OCI-LY7 (cell line): ENCODE data around the gene RBSN. TPM values are rescaled to one million over a fixed set of nuclear protein-coding genes. Genes with fewer than 3 reads are reported as not detected.

Experiments
- BruUV-seq: library from RNA; stranded (reverse); fragments of 400-500 nt; replicated peaks from 2 replicates; lab custom pipeline; 2021; lab: Mats Ljungman, UMichigan
- CTCF ChIA-PET: fragments of 300-600 bp; sonication (Branson Sonifier 250); formaldehyde crosslinking; loops from one replicate; lab custom pipeline; 2022; ENCODE audit warnings: antibody characterized with exemption; ENCODE audit not compliant: unreplicated experiment; lab: Charles Lee
- POLR2A ChIA-PET: fragments of 300-600 bp; sonication (Branson Sonifier 250); formaldehyde crosslinking; loops from one replicate; lab custom pipeline; 2022; ENCODE audit warnings: antibody characterized with exemption; lab: Charles Lee
- DNase-seq: peaks from one replicate; pipeline ENCODE4 v3.0.0-alpha.2; 2015; ENCODE audit warnings: low spot score
- H2AFZ ChIP-seq: fragments of 200-600 bp; sonication (generic), shearing (Covaris generic); 2 replicates; pipeline ENCODE4 v1.6.1; 2014; ENCODE audit warnings: mild to moderate bottlenecking, antibody characterized with exemption, low read length, moderate library complexity
- H3K27ac ChIP-seq: fragments of 200-600 bp; sonication (generic); 2 replicates; pipeline ENCODE4 v1.5.1; 2014; ENCODE audit warnings: mixed run types, low read depth, mild to moderate bottlenecking, moderate library complexity, low read length, inconsistent platforms; ENCODE audit not compliant: poor library complexity, severe bottlenecking
- H3K36me3 ChIP-seq: fragments of 200-600 bp; sonication (generic); 2 replicates; pipeline ENCODE4 v1.6.1; 2014; ENCODE audit warnings: mild to moderate bottlenecking, antibody characterized with exemption, low read length, moderate library complexity, mixed read lengths; ENCODE audit not compliant: insufficient read depth
- H3K4me1 ChIP-seq: fragments of 200-600 bp; sonication (generic); 2 replicates; pipeline ENCODE4 v1.5.1; 2014; ENCODE audit warnings: mild to moderate bottlenecking, low read length; ENCODE audit not compliant: insufficient read depth, poor library complexity, severe bottlenecking
- H3K4me2 ChIP-seq: fragments of 200-600 bp; sonication (generic); 2 replicates; pipeline ENCODE4 v1.6.1; 2014; ENCODE audit warnings: mild to moderate bottlenecking, low read length
- H3K4me3 ChIP-seq: fragments of 200-600 bp; sonication (generic); 2 replicates; pipeline ENCODE4 v1.5.1; 2014; ENCODE audit warnings: mild to moderate bottlenecking, low read depth, low read length; ENCODE audit not compliant: poor library complexity, severe bottlenecking
- H3K79me2 ChIP-seq: fragments of 200-600 bp; sonication (generic); 2 replicates; pipeline ENCODE4 v1.6.1; 2016; ENCODE audit warnings: low read depth, mild to moderate bottlenecking, low read length, moderate library complexity, mixed read lengths; ENCODE audit not compliant: insufficient read depth
- H3K9me2 ChIP-seq: fragments of 200-600 bp; sonication (generic); 2 replicates; pipeline ENCODE4 v1.6.1; 2016; ENCODE audit warnings: mild to moderate bottlenecking, low read length, mixed read lengths; ENCODE audit not compliant: insufficient read depth
- H3K9me3 ChIP-seq: fragments of 200-600 bp; sonication (generic); 2 replicates; pipeline ENCODE4 v1.6.1; 2014; ENCODE audit warnings: mild to moderate bottlenecking, mixed run types, low read length, mixed read lengths
- H4K20me1 ChIP-seq: fragments of 200-600 bp; sonication (generic); 2 replicates; pipeline ENCODE4 v1.6.1; 2014; ENCODE audit warnings: mild to moderate bottlenecking, antibody characterized with exemption, low read length, moderate library complexity, mixed read lengths; ENCODE audit not compliant: insufficient read depth
- CTCF ChIP-seq: fragments of 200-600 bp; sonication (generic); conservative IDR thresholded peaks from 2 replicates; pipeline ENCODE4 v1.5.1; 2014; ENCODE audit warnings: mild to moderate bottlenecking, antibody characterized with exemption, low read length, moderate library complexity, mixed read lengths
- EZH2phosphoT487 ChIP-seq: fragments of 200-600 bp; sonication (generic); IDR thresholded peaks from 2 replicates; pipeline ENCODE4 v1.6.1; 2018; ENCODE audit warnings: low read depth, borderline replicate concordance, mild to moderate bottlenecking, mixed run types, antibody characterized with exemption, low read length, moderate library complexity, mixed read lengths
- intact Hi-C: fragments of 100-400 bp; cut with micrococcal nuclease; formaldehyde crosslinking; loops from one replicate; pipeline ENCODE4 v1.10.0; 2022; ENCODE audit not compliant: unreplicated experiment
- total RNA-seq, 2 experiments: library from RNA; depleted of rRNA in 1 of 2; stranded (reverse); fragments of >200 nt in 1 of 2; shearing (Covaris generic) in 1 of 2; gene quantifications; 2 replicates each; pipeline ENCODE4 v1.2.3, GENCODE V29; 2014 to 2022

RBSN gene
- total RNA-seq, 2 experiments from 2014 or later, result 13.3 to 21.4 TPM

GRCh38 chr3:15099364-15100098 is 583 bp upstream of the RBSN start:
- Histone ChIP-seq H3K36me3 (peaks cover 25% of the 10 kb centered on the region), H2AFZ (peak overlapping the region; percentile 88), H3K9me2 (no peaks in the 10 kb centered on the region), H3K27ac (peak overlapping the region; percentile 35), H3K4me1 (peaks cover 16% of the 10 kb centered on the region), H3K9me3 (no peaks in the 10 kb centered on the region), H3K4me3 (peak overlapping the region; percentile 88), H3K4me2 (peak overlapping the region; percentile 90), H3K79me2 (peaks cover 23% of the 10 kb centered on the region; the same call in 1 of the 2 replicates), H4K20me1 (peaks cover 6% of the 10 kb centered on the region)
- ChIA-PET POLR2A (interaction anchor here (0.5 to 1.4 kb wide), 3 partner anchors 18 to 47 kb away, joined by 3 to 6 read pairs (median 3); no protein-coding TSS in a partner anchor), CTCF (interaction anchor here (1.3 kb wide), 1 partner anchor 49 kb away, joined by 3 read pairs; no protein-coding TSS in a partner anchor)
- TF ChIP-seq CTCF (no peak), EZH2phosphoT487 (no peak)
- peak; percentile 20 for DNase-seq
- BruUV-seq, result TSS peak; percentile 89
- intact Hi-C loops, result loop anchor here (2.0 to 5.0 kb wide), 5 partner anchors 49 to 667 kb away; partner anchors contain the start of genes CAPN7 and NR2C2

- Histone ChIP-seq H3K79me2 (peaks cover 23% of the 10 kb centered on the region; the same call in 1 of the 2 replicates), H3K9me3 (no peaks in the 10 kb centered on the region), H3K4me3 (peak overlapping the region; percentile 88), H3K9me2 (no peaks in the 10 kb centered on the region), H3K4me2 (peak overlapping the region; percentile 85), H3K4me1 (peaks cover 16% of the 10 kb centered on the region), H4K20me1 (peaks cover 6% of the 10 kb centered on the region), H2AFZ (peak overlapping the region; percentile 88; the same call in 1 of the 2 replicates), H3K27ac (peak overlapping the region; percentile 39), H3K36me3 (peaks cover 40% of the 10 kb centered on the region)
- DNase-seq, result peak; percentile 59
- TF ChIP-seq EZH2phosphoT487, result no peak
- TF ChIP-seq CTCF, result no peak
- intact Hi-C loops, result loop anchor here (2.0 to 5.0 kb wide), 5 partner anchors 47 to 666 kb away; partner anchors contain the start of genes CAPN7 and NR2C2
- CTCF ChIA-PET, result interaction anchor here (0.6 kb wide), 1 partner anchor 105 kb away, joined by 3 read pairs; no protein-coding TSS in a partner anchor
- POLR2A ChIA-PET, result interaction anchor here (0.5 to 0.7 kb wide), 2 partner anchors 20 to 33 kb away, joined by 3 to 5 read pairs; partner anchors contain the start of gene MRPS25
- no TSS peak for BruUV-seq
Observed at GRCh38 chr3:15097891-15098290, 1.1 kb downstream of the RBSN start.
